ENCODE data around the gene OR4N5.
"Not testable (repeated sequence)": the region's sequence is repeated elsewhere in the genome, so short reads cannot be mapped to it uniquely, and the experiment has no call there.

The OR4N5 gene

GRCh38 chr14:20138520-20138919, at the start of gene OR4N5:
OR4N5 (plus strand) TSS chr14:20138820; CDS start chr14:20143736, 4,916 bp downstream.
- Mint-ChIP-seq H3K27me3 (peaks cover 11% of the 10 kb centered on the region), H3K27ac (no peak within 1 kb of the TSS), H3K9me3 (no peaks in the 10 kb centered on the region), H3K4me3 (no peak within 1 kb of the TSS), H3K36me3 (ENCODE audit: low read depth) (no peaks in the 10 kb centered on the region), H3K4me1 (no peaks in the 10 kb centered on the region)
- ATAC-seq = no peak
- DNase-seq = no peak

- H3K27ac Mint-ChIP-seq = no peak overlapping the region
- H3K36me3 Mint-ChIP-seq (ENCODE audit: low read depth) = no peaks in the 10 kb centered on the region
- no peak overlapping the region for H3K4me3 Mint-ChIP-seq
- ATAC-seq = no peak
- no peaks in the 10 kb centered on the region for H3K4me1 Mint-ChIP-seq
- H3K27me3 Mint-ChIP-seq = no peaks in the 10 kb centered on the region
- no peak for DNase-seq
- H3K9me3 Mint-ChIP-seq = no peaks in the 10 kb centered on the region
Measured at GRCh38 chr14:20092050-20092449, 46.6 kb upstream of the OR4N5 start.

GRCh38 chr14:20093442-20093841, 45.2 kb upstream of the OR4N5 start:
- DNase-seq (no peak), ATAC-seq (no peak)
- Mint-ChIP-seq H3K4me1 (no peaks in the 10 kb centered on the region), H3K27me3 (no peaks in the 10 kb centered on the region), H3K4me3 (no peak overlapping the region), H3K36me3 (ENCODE audit: low read depth) (no peaks in the 10 kb centered on the region), H3K9me3 (no peaks in the 10 kb centered on the region), H3K27ac (no peak overlapping the region)

GRCh38 chr14:20098926-20099770, 39.5 kb upstream of the OR4N5 start:
- not testable (repeated sequence) for ATAC-seq; H3K4me3 Mint-ChIP-seq; DNase-seq; H3K36me3 Mint-ChIP-seq (ENCODE audit: low read depth); H3K27ac Mint-ChIP-seq; H3K9me3 Mint-ChIP-seq; H3K27me3 Mint-ChIP-seq; H3K4me1 Mint-ChIP-seq

- Mint-ChIP-seq H3K4me1 (no peaks in the 10 kb centered on the region), H3K36me3 (ENCODE audit: low read depth) (no peaks in the 10 kb centered on the region), H3K4me3 (no peak within 1 kb of the TSS), H3K27me3 (peaks cover 3% of the 10 kb centered on the region), H3K9me3 (no peaks in the 10 kb centered on the region), H3K27ac (no peak within 1 kb of the TSS)
- ATAC-seq (no peak), DNase-seq (no peak)
Measured at GRCh38 chr14:20110438-20110837, 28.2 kb upstream of the OR4N5 start, which contains the start of gene OR4K17. OR4K17 (plus strand) TSS chr14:20110739; CDS start chr14:20117500, 6,761 bp downstream.

GRCh38 chr14:20112321-20112720, 26.3 kb upstream of the OR4N5 start:
- H3K36me3 Mint-ChIP-seq (ENCODE audit: low read depth) = no peaks in the 10 kb centered on the region
- H3K4me3 Mint-ChIP-seq = no peak overlapping the region
- no peak overlapping the region for H3K27ac Mint-ChIP-seq
- DNase-seq (no peak), ATAC-seq (no peak)
- no peaks in the 10 kb centered on the region for H3K4me1 Mint-ChIP-seq
- no peaks in the 10 kb centered on the region for H3K27me3 Mint-ChIP-seq
- H3K9me3 Mint-ChIP-seq = peaks cover 2% of the 10 kb centered on the region

- DNase-seq (no peak), ATAC-seq (no peak)
- H3K27ac Mint-ChIP-seq = no peak overlapping the region
- H3K4me3 Mint-ChIP-seq = no peak overlapping the region
- no peaks in the 10 kb centered on the region for H3K4me1 Mint-ChIP-seq
- H3K27me3 Mint-ChIP-seq = peaks cover 6% of the 10 kb centered on the region
- H3K36me3 Mint-ChIP-seq (ENCODE audit: low read depth) = no peaks in the 10 kb centered on the region
- H3K9me3 Mint-ChIP-seq = peaks cover 31% of the 10 kb centered on the region
Measured at GRCh38 chr14:20116748-20117147, 21.9 kb upstream of the OR4N5 start.

- H3K4me1 Mint-ChIP-seq = no peaks in the 10 kb centered on the region
- DNase-seq (no peak), ATAC-seq (no peak)
- peaks cover 35% of the 10 kb centered on the region for H3K9me3 Mint-ChIP-seq
- no peaks in the 10 kb centered on the region for H3K36me3 Mint-ChIP-seq (ENCODE audit: low read depth)
- H3K27ac Mint-ChIP-seq = no peak overlapping the region
- H3K4me3 Mint-ChIP-seq = no peak overlapping the region
- H3K27me3 Mint-ChIP-seq = peaks cover 6% of the 10 kb centered on the region
Measured at GRCh38 chr14:20118795-20119194, 19.8 kb upstream of the OR4N5 start.

- Mint-ChIP-seq H3K9me3 (no peaks in the 10 kb centered on the region), H3K4me3 (no peak overlapping the region), H3K4me1 (no peaks in the 10 kb centered on the region), H3K36me3 (ENCODE audit: low read depth) (no peaks in the 10 kb centered on the region), H3K27me3 (peaks cover 1% of the 10 kb centered on the region), H3K27ac (no peak overlapping the region)
- no peak for DNase-seq
- no peak for ATAC-seq
Measured at GRCh38 chr14:20143911-20144310, 5.3 kb downstream of the OR4N5 start.

DNA sequence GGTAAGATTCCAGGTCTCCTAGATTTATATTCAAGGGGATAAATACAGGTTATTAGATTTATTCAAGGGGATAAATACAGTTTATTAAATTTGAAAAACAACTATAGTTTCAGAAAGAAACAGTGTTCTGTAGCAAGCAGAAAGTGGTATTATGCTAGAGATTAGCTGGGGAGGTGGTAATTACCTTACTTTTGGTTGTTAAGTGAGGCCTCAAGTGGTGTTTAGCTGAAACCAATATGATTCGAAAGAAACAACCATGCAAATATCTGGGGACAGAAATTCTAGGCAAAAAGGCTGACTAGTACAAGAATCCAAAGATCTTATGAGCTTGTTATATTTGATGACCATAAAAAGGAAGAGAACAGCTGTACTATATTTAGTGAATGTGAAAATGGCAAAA, 6.2 kb downstream of the OR4N5 start:
- Mint-ChIP-seq H3K9me3 (no peaks in the 10 kb centered on the region), H3K4me1 (no peaks in the 10 kb centered on the region), H3K27me3 (peaks cover 3% of the 10 kb centered on the region), H3K4me3 (no peak overlapping the region), H3K27ac (no peak overlapping the region), H3K36me3 (ENCODE audit: low read depth) (no peaks in the 10 kb centered on the region)
- no peak for DNase-seq
- ATAC-seq = no peak

GRCh38 chr14:20164462-20164861, 25.8 kb downstream of the OR4N5 start:
- no peaks in the 10 kb centered on the region for H3K4me1 Mint-ChIP-seq
- no peak for ATAC-seq
- H3K36me3 Mint-ChIP-seq (ENCODE audit: low read depth) = peaks cover 2% of the 10 kb centered on the region
- H3K9me3 Mint-ChIP-seq = peaks cover 30% of the 10 kb centered on the region
- DNase-seq = no peak
- H3K27ac Mint-ChIP-seq = no peak overlapping the region
- no peak overlapping the region for H3K4me3 Mint-ChIP-seq
- peaks cover 5% of the 10 kb centered on the region for H3K27me3 Mint-ChIP-seq

DNA sequence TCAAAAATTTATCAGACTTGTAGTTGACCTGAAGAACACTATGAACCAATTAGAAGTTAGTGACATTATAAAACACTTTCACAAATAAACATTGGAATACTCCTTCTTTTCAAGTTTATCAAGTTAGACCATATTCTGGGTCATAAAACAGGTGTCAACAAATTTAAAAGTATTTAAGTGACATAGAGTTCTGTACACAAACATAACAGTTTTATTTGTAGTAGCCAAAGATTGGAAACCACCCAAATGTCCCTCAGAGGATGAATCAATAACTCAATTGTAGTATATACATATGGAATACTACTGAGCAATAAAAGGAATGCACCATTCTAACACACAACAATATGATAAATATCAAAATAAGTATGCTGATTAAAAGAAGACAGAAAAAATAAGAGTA, 28.5 kb downstream of the OR4N5 start:
- Mint-ChIP-seq H3K27ac (no peak overlapping the region), H3K4me3 (no peak overlapping the region), H3K4me1 (no peaks in the 10 kb centered on the region), H3K27me3 (peaks cover 5% of the 10 kb centered on the region), H3K9me3 (peaks cover 22% of the 10 kb centered on the region), H3K36me3 (ENCODE audit: low read depth) (peaks cover 2% of the 10 kb centered on the region)
- no peak for ATAC-seq
- DNase-seq = no peak

DNA sequence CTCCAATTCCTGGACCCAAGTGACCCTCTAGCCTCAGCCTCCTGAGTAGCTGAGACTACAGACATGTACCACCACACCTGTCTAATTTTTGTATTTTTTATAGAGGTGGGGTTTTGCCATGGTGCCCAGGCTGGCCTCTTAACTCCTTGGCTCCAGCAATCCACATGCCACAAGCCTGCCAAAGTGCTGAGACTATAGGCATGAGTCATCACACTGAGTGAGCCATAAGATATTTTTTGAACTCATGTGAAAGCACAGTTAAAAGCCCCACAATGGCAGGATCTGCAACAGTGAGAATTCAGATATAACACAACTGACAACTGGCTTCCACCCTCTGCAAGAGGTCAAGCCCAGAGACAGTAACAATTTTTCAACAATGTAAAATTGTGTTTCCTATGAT, 31.2 kb downstream of the OR4N5 start:
- H3K36me3 Mint-ChIP-seq (ENCODE audit: low read depth); H3K9me3 Mint-ChIP-seq; H3K4me1 Mint-ChIP-seq; H3K27ac Mint-ChIP-seq; DNase-seq; H3K4me3 Mint-ChIP-seq; ATAC-seq; H3K27me3 Mint-ChIP-seq: not testable (repeated sequence)

- H3K4me1 Mint-ChIP-seq; H3K27ac Mint-ChIP-seq; DNase-seq; ATAC-seq; H3K36me3 Mint-ChIP-seq (ENCODE audit: low read depth); H3K27me3 Mint-ChIP-seq; H3K4me3 Mint-ChIP-seq; H3K9me3 Mint-ChIP-seq: not testable (repeated sequence)
Measured at GRCh38 chr14:20174205-20174604, 35.6 kb downstream of the OR4N5 start.

- no peak for DNase-seq
- no peak overlapping the region for H3K4me3 Mint-ChIP-seq
- no peak overlapping the region for H3K27ac Mint-ChIP-seq
- H3K4me1 Mint-ChIP-seq = no peaks in the 10 kb centered on the region
- H3K27me3 Mint-ChIP-seq = peaks cover 7% of the 10 kb centered on the region
- no peak for ATAC-seq
- H3K9me3 Mint-ChIP-seq = no peaks in the 10 kb centered on the region
- H3K36me3 Mint-ChIP-seq (ENCODE audit: low read depth) = no peaks in the 10 kb centered on the region
Measured at GRCh38 chr14:20176330-20176729, 37.7 kb downstream of the OR4N5 start.

Data from activated naive CD8-positive, alpha-beta T cell treated with anti-CD3 and anti-CD28 coated beads, Interleukin-2, amount 50 U/mL, for 24 hours (primary cell).